Gastrocnemius medialis (tissue), 4 donors: ENCODE measurements around the gene OSGIN1.

Source experiments
- CTCF ChIP-seq, 5 experiments: fragments of 450-650 bp in 3 of 5; fragments of 200-600 bp in 2 of 5; sonication (generic) in 2 of 5; IDR thresholded peaks in 4 of 5; conservative IDR thresholded peaks in 1 of 5; 1 replicate in 4 of 5; 2 replicates in 1 of 5; pipeline ENCODE4 v1.5.1; 2016 to 2019; ENCODE audit warnings: antibody characterized with exemption in 5 of 5, mild to moderate bottlenecking in 3 of 5, moderate library complexity in 3 of 5
- POLR2A ChIP-seq, 2 donors: fragments of 450-650 bp; IDR thresholded peaks; one replicate each; pipeline ENCODE4 v1.6.1; 2017; ENCODE audit warnings: antibody characterized with exemption in 2 of 2, mild to moderate bottlenecking in 2 of 2, moderate library complexity in 2 of 2

- TF ChIP-seq CTCF (IDR thresholded peaks at IDR 0.05 in 4 of 5, conservative IDR thresholded peaks at IDR 0.05 in 1 of 5): no peak
- no peak for TF ChIP-seq POLR2A (IDR thresholded peaks at IDR 0.05)
Observed at GRCh38 chr16:83933885-83934683, 19.0 kb upstream of the OSGIN1 start.
